NK-92 treated with Interleukin-12 subunit alpha and Interleukin-12 subunit beta, amount 100 ng/mL, for 24 hours (cell line): Measurements from ENCODE around the gene PTPRN2.
A peak's percentile ranks its signal among the peaks of the same experiment; 100 is the strongest.

Experiments used
- DNase-seq: peaks from one replicate; lab custom pipeline; 2025; lab: John Stamatoyannopoulos, UW

The PTPRN2 gene

GRCh38 chr7:158112571-158113320 lies 474.9 kb downstream of the PTPRN2 start:
- no peak for DNase-seq

GRCh38 chr7:158111906-158112570 lies 475.6 kb downstream of the PTPRN2 start:
- DNase-seq: no peak

GRCh38 chr7:158111049-158111751 lies 476.4 kb downstream of the PTPRN2 start:
- DNase-seq: peak; percentile 48

- DNase-seq: no peak
Observed at GRCh38 chr7:158110661-158111048, 477.0 kb downstream of the PTPRN2 start.

- no peak for DNase-seq
Observed at GRCh38 chr7:158110034-158110590, 477.5 kb downstream of the PTPRN2 start.

GRCh38 chr7:158109364-158110033 lies 478.1 kb downstream of the PTPRN2 start:
- DNase-seq: no peak

- no peak for DNase-seq
Observed at GRCh38 chr7:158108646-158109293, 478.9 kb downstream of the PTPRN2 start.

- no peak for DNase-seq
Observed at GRCh38 chr7:158107806-158108205, 479.8 kb downstream of the PTPRN2 start.

GRCh38 chr7:158106272-158106671 lies 481.4 kb downstream of the PTPRN2 start:
- no peak for DNase-seq

GRCh38 chr7:158103378-158103777 lies 484.2 kb downstream of the PTPRN2 start:
- no peak for DNase-seq

- DNase-seq: no peak
Observed at GRCh38 chr7:158102897-158103296, 484.7 kb downstream of the PTPRN2 start.

- DNase-seq: no peak
Observed at GRCh38 chr7:158101821-158102450, 485.7 kb downstream of the PTPRN2 start.

- DNase-seq: no peak
Observed at GRCh38 chr7:158098125-158099030, 489.2 kb downstream of the PTPRN2 start.

GRCh38 chr7:158097453-158098124 lies 490.0 kb downstream of the PTPRN2 start:
- DNase-seq: no peak

- DNase-seq: no peak
Observed at GRCh38 chr7:158097106-158097452, 490.5 kb downstream of the PTPRN2 start.

GRCh38 chr7:158096582-158096981 lies 491.0 kb downstream of the PTPRN2 start:
- no peak for DNase-seq

- DNase-seq: no peak
Observed at GRCh38 chr7:158094671-158095226, 492.9 kb downstream of the PTPRN2 start.

- DNase-seq: no peak
Observed at GRCh38 chr7:158094046-158094445, 493.6 kb downstream of the PTPRN2 start.

GRCh38 chr7:158093156-158093796 lies 494.3 kb downstream of the PTPRN2 start:
- no peak for DNase-seq
